WTC11 (cell line): ENCODE results near the gene NLGN1. TPM values are rescaled to one million over a fixed set of nuclear protein-coding genes. Genes with fewer than 3 reads are reported as not detected.

ENCODE experiments used
- ATAC-seq: fragments of 200-7000 bp; cut with Tn5 transposase; 2 replicates; pipeline ENCODE4 v1.10.0; 2021; ENCODE audit warnings: mild to moderate bottlenecking, moderate library complexity
- CTCF ChIA-PET: fragments of 300-600 bp; sonication (Branson Sonifier 250); formaldehyde crosslinking; loops from one replicate; lab custom pipeline; 2021; ENCODE audit warnings: antibody characterized with exemption; lab: Charles Lee
- POLR2A ChIA-PET: fragments of 350-600 bp; sonication (Branson Sonifier 250); formaldehyde crosslinking; loops from one replicate; lab custom pipeline; 2021; ENCODE audit warnings: antibody characterized with exemption; lab: Charles Lee
- DNase-seq: peaks from one replicate; pipeline ENCODE4 v3.0.0; 2021; ENCODE audit warnings: low spot score
- H3K27ac Mint-ChIP-seq: 2 replicates; pipeline ENCODE4 v1.8.0; 2021; ENCODE audit warnings: mixed read lengths
- H3K27me3 Mint-ChIP-seq: 2 replicates; pipeline ENCODE4 v1.8.0; 2021; ENCODE audit warnings: low read depth, mild to moderate bottlenecking, moderate library complexity, mixed read lengths
- H3K36me3 Mint-ChIP-seq: 2 replicates; pipeline ENCODE4 v1.8.0; 2021; ENCODE audit warnings: mixed read lengths
- H3K4me1 Mint-ChIP-seq: 2 replicates; pipeline ENCODE4 v1.8.0; 2022; ENCODE audit warnings: mixed read lengths
- H3K4me3 Mint-ChIP-seq: 2 replicates; pipeline ENCODE4 v1.8.0; 2021; ENCODE audit warnings: mild to moderate bottlenecking, moderate library complexity, mixed read lengths
- H3K9me3 Mint-ChIP-seq: 2 replicates; pipeline ENCODE4 v1.8.0; 2021; ENCODE audit warnings: mixed read lengths
- ARID4B ChIP-seq: sonication (generic); formaldehyde crosslinking; IDR thresholded peaks from 2 replicates; pipeline ENCODE4 v1.8.0; 2023; ENCODE audit warnings: missing genetic modification reagents, mild to moderate bottlenecking, borderline replicate concordance
- ATF1 ChIP-seq: sonication (generic); formaldehyde crosslinking; IDR thresholded peaks from 2 replicates; pipeline ENCODE4 v1.8.1; 2023; ENCODE audit warnings: mild to moderate bottlenecking, moderate library complexity, missing genetic modification reagents
- CDX4 ChIP-seq: fragments of 250-450 bp; sonication (Bioruptor Pico); IDR thresholded peaks from 2 replicates; pipeline ENCODE4 v1.9.0; 2021; ENCODE audit warnings: moderate library complexity, mild to moderate bottlenecking, inconsistent platforms, borderline replicate concordance
- CREM ChIP-seq: sonication (generic); formaldehyde crosslinking; IDR thresholded peaks from 2 replicates; pipeline ENCODE4 v1.8.1; 2022; ENCODE audit warnings: mild to moderate bottlenecking, missing genetic modification reagents, moderate library complexity
- ESRRA ChIP-seq: sonication (generic); formaldehyde crosslinking; IDR thresholded peaks from 2 replicates; pipeline ENCODE4 v1.8.1; 2022; ENCODE audit warnings: mild to moderate bottlenecking, missing genetic modification reagents, borderline replicate concordance
- FOXK1 ChIP-seq: sonication (generic); formaldehyde crosslinking; IDR thresholded peaks from 2 replicates; pipeline ENCODE4 v1.8.0; 2022; ENCODE audit warnings: mild to moderate bottlenecking, moderate library complexity, missing genetic modification reagents
- HMGA2 ChIP-seq: fragments of 250-450 bp; sonication (Bioruptor Pico); IDR thresholded peaks from 2 replicates; pipeline ENCODE4 v1.4.0; 2021; ENCODE audit warnings: mild to moderate bottlenecking, moderate library complexity
- IRF2 ChIP-seq: sonication (generic); formaldehyde crosslinking; IDR thresholded peaks from 2 replicates; pipeline ENCODE4 v1.8.0; 2022; ENCODE audit warnings: low read depth, missing genetic modification reagents, borderline replicate concordance
- MXD4 ChIP-seq: fragments of 250-450 bp; sonication (Bioruptor Pico); IDR thresholded peaks from 2 replicates; pipeline ENCODE4 v1.8.0; 2021; ENCODE audit warnings: mild to moderate bottlenecking, moderate library complexity, borderline replicate concordance
- STAT6 ChIP-seq: sonication (generic); formaldehyde crosslinking; conservative IDR thresholded peaks from 2 replicates; pipeline ENCODE4 v1.8.1; 2023; ENCODE audit warnings: mild to moderate bottlenecking, low read depth, missing genetic modification reagents, moderate library complexity
- ZNF138 ChIP-seq: sonication (generic); formaldehyde crosslinking; conservative IDR thresholded peaks from 2 replicates; pipeline ENCODE4 v1.8.1; 2022; ENCODE audit warnings: mild to moderate bottlenecking, moderate library complexity, missing genetic modification reagents
- ZNF263 ChIP-seq: sonication (generic); formaldehyde crosslinking; IDR thresholded peaks from 2 replicates; pipeline ENCODE4 v1.8.1; 2022; ENCODE audit warnings: low read depth, mild to moderate bottlenecking, moderate library complexity, missing genetic modification reagents
- ZNF317 ChIP-seq: sonication (generic); formaldehyde crosslinking; IDR thresholded peaks from 2 replicates; pipeline ENCODE4 v1.8.1; 2023; ENCODE audit warnings: low read depth, mild to moderate bottlenecking, moderate library complexity, missing genetic modification reagents, borderline replicate concordance
- ZNF423 ChIP-seq: fragments of 250-450 bp; sonication (Bioruptor Pico); IDR thresholded peaks from 2 replicates; pipeline ENCODE4 v2.1.2; 2022; ENCODE audit warnings: mild to moderate bottlenecking, moderate library complexity
- total RNA-seq: library from RNA; stranded (reverse); gene quantifications from 3 replicates; pipeline ENCODE4 v1.2.3, GENCODE V29; 2021
- TF ChIP-seq, protein P1 (sequence below): sonication (generic); formaldehyde crosslinking; IDR thresholded peaks from 2 replicates; pipeline ENCODE4 v1.8.0; 2022; ENCODE audit warnings: missing genetic modification reagents
- TF ChIP-seq, protein P2 (sequence below): sonication (generic); formaldehyde crosslinking; IDR thresholded peaks from 2 replicates; pipeline ENCODE4 v1.8.1; 2023; ENCODE audit warnings: mild to moderate bottlenecking, missing genetic modification reagents
- TF ChIP-seq, protein P3 (sequence below): fragments of 250-450 bp; sonication (Bioruptor Pico); IDR thresholded peaks from 2 replicates; pipeline ENCODE4 v1.9.0; 2021; ENCODE audit warnings: mild to moderate bottlenecking, borderline replicate concordance

The NLGN1 gene
- total RNA-seq, 1 experiment from 2014 or later: 12.4 TPM

GRCh38 chr3:173957646-173958045 is 560.1 kb downstream of the NLGN1 start (continued):
- TF ChIP-seq, protein P1, sequence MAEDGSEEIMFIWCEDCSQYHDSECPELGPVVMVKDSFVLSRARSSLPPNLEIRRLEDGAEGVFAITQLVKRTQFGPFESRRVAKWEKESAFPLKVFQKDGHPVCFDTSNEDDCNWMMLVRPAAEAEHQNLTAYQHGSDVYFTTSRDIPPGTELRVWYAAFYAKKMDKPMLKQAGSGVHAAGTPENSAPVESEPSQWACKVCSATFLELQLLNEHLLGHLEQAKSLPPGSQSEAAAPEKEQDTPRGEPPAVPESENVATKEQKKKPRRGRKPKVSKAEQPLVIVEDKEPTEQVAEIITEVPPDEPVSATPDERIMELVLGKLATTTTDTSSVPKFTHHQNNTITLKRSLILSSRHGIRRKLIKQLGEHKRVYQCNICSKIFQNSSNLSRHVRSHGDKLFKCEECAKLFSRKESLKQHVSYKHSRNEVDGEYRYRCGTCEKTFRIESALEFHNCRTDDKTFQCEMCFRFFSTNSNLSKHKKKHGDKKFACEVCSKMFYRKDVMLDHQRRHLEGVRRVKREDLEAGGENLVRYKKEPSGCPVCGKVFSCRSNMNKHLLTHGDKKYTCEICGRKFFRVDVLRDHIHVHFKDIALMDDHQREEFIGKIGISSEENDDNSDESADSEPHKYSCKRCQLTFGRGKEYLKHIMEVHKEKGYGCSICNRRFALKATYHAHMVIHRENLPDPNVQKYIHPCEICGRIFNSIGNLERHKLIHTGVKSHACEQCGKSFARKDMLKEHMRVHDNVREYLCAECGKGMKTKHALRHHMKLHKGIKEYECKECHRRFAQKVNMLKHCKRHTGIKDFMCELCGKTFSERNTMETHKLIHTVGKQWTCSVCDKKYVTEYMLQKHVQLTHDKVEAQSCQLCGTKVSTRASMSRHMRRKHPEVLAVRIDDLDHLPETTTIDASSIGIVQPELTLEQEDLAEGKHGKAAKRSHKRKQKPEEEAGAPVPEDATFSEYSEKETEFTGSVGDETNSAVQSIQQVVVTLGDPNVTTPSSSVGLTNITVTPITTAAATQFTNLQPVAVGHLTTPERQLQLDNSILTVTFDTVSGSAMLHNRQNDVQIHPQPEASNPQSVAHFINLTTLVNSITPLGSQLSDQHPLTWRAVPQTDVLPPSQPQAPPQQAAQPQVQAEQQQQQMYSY (CRISPR knock-in tag): no peak
- TF ChIP-seq ZNF263 (CRISPR knock-in tag): no peak
- no peak for TF ChIP-seq ZNF138 (CRISPR knock-in tag)
- TF ChIP-seq HMGA2: no peak
- TF ChIP-seq STAT6 (CRISPR knock-in tag): no peak
- TF ChIP-seq, protein P2, sequence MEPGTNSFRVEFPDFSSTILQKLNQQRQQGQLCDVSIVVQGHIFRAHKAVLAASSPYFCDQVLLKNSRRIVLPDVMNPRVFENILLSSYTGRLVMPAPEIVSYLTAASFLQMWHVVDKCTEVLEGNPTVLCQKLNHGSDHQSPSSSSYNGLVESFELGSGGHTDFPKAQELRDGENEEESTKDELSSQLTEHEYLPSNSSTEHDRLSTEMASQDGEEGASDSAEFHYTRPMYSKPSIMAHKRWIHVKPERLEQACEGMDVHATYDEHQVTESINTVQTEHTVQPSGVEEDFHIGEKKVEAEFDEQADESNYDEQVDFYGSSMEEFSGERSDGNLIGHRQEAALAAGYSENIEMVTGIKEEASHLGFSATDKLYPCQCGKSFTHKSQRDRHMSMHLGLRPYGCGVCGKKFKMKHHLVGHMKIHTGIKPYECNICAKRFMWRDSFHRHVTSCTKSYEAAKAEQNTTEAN (CRISPR knock-in tag): no peak
- no peak for TF ChIP-seq FOXK1 (CRISPR knock-in tag)
- TF ChIP-seq ARID4B: no peak
- TF ChIP-seq, all 79 proteins: peak for 0

DNA sequence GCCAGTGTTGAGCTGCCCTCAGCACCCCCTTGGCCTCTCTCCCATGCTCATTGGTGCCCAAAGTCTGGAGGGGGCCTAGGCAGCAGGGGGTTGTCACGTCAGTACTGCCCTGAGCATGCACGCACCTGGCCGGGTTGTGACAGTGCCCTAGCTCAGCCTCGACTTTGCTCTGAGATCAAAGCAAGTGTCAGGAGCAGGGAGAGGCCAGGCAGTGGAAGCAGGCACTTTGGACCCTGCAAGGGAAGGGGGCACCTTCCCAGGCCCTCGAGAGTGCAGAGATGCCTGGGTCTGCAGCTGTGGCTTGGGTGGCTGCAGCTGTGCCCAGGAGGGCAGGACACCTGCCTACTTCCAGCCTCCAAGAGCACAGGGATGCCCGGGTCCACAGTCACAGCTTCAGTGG is 561.3 kb downstream of the NLGN1 start:
- ChIA-PET CTCF (no interaction called here), POLR2A (no interaction called here)
- H3K4me3 Mint-ChIP-seq: no peak overlapping the region
- no peak for TF ChIP-seq CDX4 (CRISPR knock-in tag)
- TF ChIP-seq ZNF423 (CRISPR knock-in tag): no peak
- TF ChIP-seq ZNF317: no peak
- TF ChIP-seq, protein P3, sequence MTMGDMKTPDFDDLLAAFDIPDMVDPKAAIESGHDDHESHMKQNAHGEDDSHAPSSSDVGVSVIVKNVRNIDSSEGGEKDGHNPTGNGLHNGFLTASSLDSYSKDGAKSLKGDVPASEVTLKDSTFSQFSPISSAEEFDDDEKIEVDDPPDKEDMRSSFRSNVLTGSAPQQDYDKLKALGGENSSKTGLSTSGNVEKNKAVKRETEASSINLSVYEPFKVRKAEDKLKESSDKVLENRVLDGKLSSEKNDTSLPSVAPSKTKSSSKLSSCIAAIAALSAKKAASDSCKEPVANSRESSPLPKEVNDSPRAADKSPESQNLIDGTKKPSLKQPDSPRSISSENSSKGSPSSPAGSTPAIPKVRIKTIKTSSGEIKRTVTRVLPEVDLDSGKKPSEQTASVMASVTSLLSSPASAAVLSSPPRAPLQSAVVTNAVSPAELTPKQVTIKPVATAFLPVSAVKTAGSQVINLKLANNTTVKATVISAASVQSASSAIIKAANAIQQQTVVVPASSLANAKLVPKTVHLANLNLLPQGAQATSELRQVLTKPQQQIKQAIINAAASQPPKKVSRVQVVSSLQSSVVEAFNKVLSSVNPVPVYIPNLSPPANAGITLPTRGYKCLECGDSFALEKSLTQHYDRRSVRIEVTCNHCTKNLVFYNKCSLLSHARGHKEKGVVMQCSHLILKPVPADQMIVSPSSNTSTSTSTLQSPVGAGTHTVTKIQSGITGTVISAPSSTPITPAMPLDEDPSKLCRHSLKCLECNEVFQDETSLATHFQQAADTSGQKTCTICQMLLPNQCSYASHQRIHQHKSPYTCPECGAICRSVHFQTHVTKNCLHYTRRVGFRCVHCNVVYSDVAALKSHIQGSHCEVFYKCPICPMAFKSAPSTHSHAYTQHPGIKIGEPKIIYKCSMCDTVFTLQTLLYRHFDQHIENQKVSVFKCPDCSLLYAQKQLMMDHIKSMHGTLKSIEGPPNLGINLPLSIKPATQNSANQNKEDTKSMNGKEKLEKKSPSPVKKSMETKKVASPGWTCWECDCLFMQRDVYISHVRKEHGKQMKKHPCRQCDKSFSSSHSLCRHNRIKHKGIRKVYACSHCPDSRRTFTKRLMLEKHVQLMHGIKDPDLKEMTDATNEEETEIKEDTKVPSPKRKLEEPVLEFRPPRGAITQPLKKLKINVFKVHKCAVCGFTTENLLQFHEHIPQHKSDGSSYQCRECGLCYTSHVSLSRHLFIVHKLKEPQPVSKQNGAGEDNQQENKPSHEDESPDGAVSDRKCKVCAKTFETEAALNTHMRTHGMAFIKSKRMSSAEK: no peak
- no peak for TF ChIP-seq ATF1 (CRISPR knock-in tag)
- TF ChIP-seq ESRRA (CRISPR knock-in tag): no peak
- no peak for TF ChIP-seq CREM (CRISPR knock-in tag)
- TF ChIP-seq IRF2 (CRISPR knock-in tag): no peak
- TF ChIP-seq MXD4 (CRISPR knock-in tag): no peak

More for the DNA sequence above, 561.3 kb downstream of the NLGN1 start:
- no peak overlapping the region for H3K27ac Mint-ChIP-seq
- H3K36me3 Mint-ChIP-seq: peaks cover 3% of the 10 kb centered on the region
- peaks cover 24% of the 10 kb centered on the region for H3K4me1 Mint-ChIP-seq
- DNase-seq: no peak
- no peak for ATAC-seq
- no peaks in the 10 kb centered on the region for H3K27me3 Mint-ChIP-seq
- peaks cover 9% of the 10 kb centered on the region for H3K9me3 Mint-ChIP-seq
